HG03571 (cell line): ENCODE data around the gene CEP170B.

Experiments
- ATAC-seq: cut with Tn5 transposase; IDR thresholded peaks from one replicate; pipeline ENCODE4 v1.9.1; 2021; ENCODE audit not compliant: unreplicated experiment

The CEP170B gene

GRCh38 chr14:104929268-104930230 lies 64.5 kb downstream of the CEP170B start:
- ATAC-seq: no peak

DNA sequence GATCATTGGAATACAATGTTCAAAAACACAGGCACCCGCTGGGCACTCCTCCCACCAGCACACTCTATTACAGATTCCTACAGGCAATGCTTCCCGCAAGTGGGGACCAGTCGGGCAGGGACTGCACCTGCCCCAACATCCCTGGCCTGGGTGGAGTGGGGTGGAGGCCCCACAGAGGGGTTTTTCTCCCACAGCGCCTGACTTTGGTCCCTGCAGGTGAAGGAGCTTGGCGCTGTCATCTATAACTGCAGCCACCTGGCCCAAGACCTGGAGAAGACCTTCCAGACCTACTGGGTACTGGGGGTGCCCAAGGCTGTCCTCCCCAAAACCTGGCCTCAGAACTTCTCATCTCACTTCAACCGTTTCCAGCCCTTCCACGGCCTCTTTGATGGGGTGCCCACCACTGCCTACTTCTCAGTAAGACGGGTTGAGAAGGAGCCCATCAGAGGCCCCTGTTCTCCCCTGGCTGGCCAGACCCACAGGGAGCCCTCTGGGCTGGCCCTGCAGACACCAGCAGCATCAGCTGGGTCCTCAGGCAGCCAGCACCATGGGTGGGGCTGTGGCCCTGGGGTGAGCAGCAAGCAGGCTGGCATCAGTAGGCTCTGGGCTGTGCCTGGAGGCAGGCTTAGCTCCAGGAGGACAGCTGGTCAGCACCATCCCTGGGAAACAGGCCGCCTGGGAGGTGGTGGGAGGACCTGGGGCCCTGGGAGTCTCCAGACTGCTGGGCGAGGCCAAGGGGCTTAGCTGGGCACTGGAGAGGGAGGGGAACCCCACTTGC lies 65.6 kb downstream of the CEP170B start:
- ATAC-seq: no peak

DNA sequence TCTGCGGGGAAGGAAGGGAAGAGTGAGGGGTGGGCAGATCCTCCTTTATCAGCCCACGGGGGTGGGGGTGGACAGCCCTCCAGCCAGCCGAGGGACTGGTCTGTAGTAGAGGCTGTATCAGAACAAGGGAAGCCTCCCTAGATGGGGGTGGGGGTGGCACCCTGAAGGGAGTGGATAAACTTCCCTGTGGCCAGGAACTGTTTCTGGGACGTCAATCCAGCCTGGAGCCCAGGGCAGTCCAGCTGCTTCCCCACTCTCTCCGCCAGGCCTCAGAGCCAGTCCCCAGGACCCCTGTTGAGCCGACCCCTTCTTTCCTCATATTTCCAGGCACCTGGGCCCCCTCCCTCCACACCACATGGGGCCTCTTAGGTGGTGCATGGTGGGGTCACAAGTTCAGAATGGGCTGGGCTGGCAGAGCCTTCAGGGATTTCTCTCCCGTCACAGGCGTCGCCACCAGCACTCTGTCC lies 66.3 kb downstream of the CEP170B start:
- ATAC-seq: no peak

DNA sequence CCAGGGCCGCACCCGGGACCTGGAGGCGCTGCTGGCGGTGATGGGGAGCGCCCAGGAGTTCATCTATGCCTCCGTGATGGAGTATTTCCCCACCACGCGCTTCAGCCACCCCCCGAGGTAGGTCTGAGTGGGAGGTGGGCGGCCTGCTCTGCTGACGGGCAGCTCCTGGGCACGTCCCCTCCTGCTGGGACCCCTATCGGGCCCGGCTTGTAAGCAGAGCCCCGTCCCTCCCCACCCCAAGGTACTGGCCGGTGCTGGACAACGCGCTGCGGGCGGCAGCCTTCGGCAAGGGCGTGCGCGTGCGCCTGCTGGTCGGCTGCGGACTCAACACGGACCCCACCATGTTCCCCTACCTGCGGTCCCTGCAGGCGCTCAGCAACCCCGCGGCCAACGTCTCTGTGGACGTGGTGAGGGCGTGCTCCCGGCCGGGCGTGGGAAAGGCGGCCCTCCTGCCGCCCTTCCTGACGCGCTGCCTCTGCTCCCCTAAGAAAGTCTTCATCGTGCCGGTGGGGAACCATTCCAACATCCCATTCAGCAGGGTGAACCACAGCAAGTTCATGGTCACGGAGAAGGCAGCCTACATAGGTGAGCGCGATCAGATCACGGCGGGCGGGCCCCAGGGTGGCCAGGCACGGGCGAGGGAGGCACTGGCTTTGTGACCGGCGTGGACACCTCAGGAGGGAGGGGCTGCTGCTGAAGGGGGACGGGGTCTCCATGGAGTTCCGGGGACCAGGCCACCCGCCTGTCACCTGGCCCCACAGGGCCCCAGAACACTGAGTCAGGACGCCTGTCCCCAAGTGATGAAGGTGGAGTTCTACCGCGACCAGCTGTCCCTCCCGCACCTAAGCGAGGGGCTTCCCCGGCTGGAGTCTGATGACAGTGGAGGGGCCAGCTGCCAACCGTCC lies 67.0 kb downstream of the CEP170B start:
- no peak for ATAC-seq

- ATAC-seq: no peak
Observed at GRCh38 chr14:104932676-104933631, 67.9 kb downstream of the CEP170B start.

- no peak for ATAC-seq
Observed at GRCh38 chr14:104933746-104934733, 69.0 kb downstream of the CEP170B start.

DNA sequence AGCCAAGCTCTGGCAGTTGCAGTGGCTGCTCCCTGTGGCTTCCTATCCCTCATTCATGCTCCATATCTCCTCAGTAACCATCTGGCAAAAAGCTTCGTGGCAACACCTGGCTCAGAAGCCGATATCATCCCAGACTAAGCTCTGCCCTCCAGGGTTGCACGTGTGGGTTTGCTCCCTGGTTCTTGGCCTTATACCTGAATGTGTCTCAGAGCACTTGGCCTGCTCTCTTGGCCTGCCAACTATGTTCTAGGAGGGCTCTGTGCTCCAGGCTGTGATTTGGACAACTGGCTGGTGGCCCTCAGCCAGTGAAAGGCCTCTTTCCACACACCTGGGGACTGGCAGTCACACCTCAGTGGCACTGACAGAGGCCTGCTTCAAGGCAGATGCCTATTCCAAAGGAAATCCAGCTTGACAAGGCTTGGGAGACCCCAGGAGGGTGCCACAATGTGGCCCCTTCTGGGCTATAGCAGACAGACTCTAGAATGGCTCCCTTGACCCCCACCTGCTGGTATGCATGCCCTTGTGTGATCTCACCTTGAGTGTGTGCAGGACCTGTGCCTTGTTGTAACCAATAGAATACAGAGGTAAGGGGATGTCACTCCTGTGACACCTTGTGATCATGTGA lies 70.1 kb downstream of the CEP170B start:
- no peak for ATAC-seq

DNA sequence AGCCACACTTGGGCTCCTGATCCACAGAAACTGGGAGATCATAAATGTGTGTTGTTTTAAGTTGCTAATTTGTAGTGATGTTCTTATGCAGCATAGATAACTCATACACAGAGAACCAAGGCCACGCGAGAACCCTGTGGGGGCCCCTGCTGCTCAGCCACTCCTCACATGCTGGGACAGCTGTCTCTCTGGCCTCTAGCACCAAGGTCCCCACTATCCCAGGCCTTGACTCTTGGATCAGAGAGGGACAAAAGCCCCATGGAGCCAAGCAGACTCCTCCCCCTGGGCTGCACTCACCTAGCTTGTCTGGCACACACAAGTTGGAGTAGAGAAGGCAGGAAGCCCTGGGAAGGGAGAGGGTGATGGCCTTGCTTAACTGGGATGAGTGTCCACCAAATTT lies 70.9 kb downstream of the CEP170B start:
- no peak for ATAC-seq

- ATAC-seq: no peak
Observed at GRCh38 chr14:104936361-104937155, 71.5 kb downstream of the CEP170B start.

- ATAC-seq: no peak
Observed at GRCh38 chr14:104937161-104937560, 72.1 kb downstream of the CEP170B start.

- no peak for ATAC-seq
Observed at GRCh38 chr14:104937694-104938365, 72.8 kb downstream of the CEP170B start.

GRCh38 chr14:104938436-104938835 lies 73.4 kb downstream of the CEP170B start:
- no peak for ATAC-seq

- ATAC-seq: no peak
Observed at GRCh38 chr14:104938960-104939359, 73.9 kb downstream of the CEP170B start.

DNA sequence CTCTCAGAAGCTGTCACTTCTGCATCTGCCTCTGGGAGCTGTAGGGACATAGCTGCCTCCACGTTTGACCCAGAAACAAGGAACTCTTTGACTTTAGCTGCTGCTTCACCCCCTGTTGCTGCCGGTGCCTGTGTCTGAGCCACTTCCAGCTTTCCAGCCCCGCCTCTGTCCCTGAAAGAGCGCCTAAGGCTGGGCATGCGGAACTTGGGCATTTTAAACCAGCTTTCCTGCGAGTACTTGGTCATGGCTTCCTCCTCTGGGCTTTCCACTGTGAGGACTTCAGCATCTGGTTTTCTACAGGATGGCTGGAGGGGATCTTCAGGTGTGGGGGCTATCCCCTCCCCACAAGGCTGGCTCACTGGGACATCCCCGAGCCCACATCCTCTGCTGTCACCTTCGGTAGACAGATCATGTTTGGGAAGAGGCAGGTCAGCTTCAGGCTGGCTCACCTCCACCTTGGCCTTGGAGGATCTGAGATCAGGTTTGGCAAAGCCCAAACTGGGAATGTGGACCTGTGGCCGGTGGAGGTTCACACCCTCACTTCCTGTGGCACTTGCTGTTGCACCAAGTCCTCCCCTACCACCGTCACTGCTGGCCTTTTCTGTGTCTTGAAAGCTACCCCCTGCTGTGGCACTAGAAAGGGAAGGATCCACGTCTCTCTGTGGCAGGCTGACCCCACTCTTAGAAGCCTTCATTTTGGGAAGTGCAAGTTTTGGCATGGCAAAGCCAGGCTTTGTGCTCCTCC lies 74.8 kb downstream of the CEP170B start:
- no peak for ATAC-seq

DNA sequence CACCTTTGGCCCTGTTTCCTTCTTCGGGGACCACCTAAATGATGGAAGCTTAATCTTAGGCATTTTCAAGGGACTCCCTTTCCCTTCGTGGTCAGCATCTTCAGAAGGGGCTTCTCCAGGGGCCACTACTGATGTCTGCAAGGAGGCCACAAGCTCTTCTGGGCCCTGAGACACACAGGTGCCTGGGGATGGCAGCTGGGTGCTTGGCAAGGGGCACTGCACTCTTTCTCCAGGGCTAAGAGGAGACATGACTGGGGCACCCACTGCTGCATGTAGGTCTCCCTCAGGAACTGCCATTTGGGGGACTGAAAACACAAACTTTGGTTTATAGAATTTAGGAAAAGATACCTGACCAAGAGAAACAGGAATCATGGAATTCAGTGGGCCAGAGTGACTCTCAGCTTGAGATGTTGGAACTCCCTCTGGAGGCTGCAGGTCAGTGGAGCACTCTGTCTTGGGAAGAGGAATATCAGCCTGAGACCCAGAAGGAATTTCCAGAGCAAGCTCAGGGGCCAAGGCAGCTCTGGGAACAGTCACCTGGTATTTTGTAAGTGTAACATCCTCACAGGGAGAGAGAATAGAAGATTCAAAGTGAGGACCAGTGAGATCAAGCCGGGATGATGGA lies 75.6 kb downstream of the CEP170B start:
- no peak for ATAC-seq
